SH-SY5Y (cell line): ENCODE data around the gene P2RY12.

Experiments used
- GATA2 ChIP-seq: IDR thresholded peaks from 2 replicates; pipeline ENCODE4 v1.6.1; 2011; ENCODE audit warnings: mild to moderate bottlenecking, low read depth, low read length
- GATA3 ChIP-seq: IDR thresholded peaks from 2 replicates; pipeline ENCODE4 v1.6.1; 2011; ENCODE audit warnings: low read depth, mild to moderate bottlenecking, low read length, moderate library complexity

- TF ChIP-seq GATA2, result no peak
- TF ChIP-seq GATA3, result no peak
Observed at GRCh38 chr3:151425627-151426340, 41.2 kb upstream of the P2RY12 start.
